ENCODE measurements around the gene ERCC3. TPM values are rescaled to one million over a fixed set of nuclear protein-coding genes. Genes with fewer than 3 reads are reported as not detected.
"Not testable (repeated sequence)": the region's sequence is repeated elsewhere in the genome, so short reads cannot be mapped to it uniquely, and the experiment has no call there.

ERCC3 gene
- total RNA-seq, 2 donors from 2014 or later: 33.5 to 43.5 TPM

GRCh38 chr2:127217470-127218325 is 76.2 kb downstream of the ERCC3 start:
- no peak for DNase-seq
- H3K4me1 Mint-ChIP-seq: peaks cover 14% of the 10 kb centered on the region
- peaks cover 8% of the 10 kb centered on the region for H3K36me3 Mint-ChIP-seq (ENCODE audit: low read depth)
- H3K9me3 ChIP-seq (ENCODE audit: control insufficient read depth, low read length, poor library complexity, severe bottlenecking): no peaks in the 10 kb centered on the region
- ATAC-seq: no peak
- no peak overlapping the region for H3K27ac Mint-ChIP-seq
- peak overlapping the region; percentile 61 for H3K4me3 Mint-ChIP-seq
- peaks cover 46% of the 10 kb centered on the region for H3K27me3 Mint-ChIP-seq

GRCh38 chr2:127216593-127216992 is 77.4 kb downstream of the ERCC3 start:
- no peak overlapping the region for H3K4me3 Mint-ChIP-seq
- ATAC-seq (no peak), DNase-seq (no peak)
- peaks cover 57% of the 10 kb centered on the region for H3K27me3 Mint-ChIP-seq
- H3K4me1 Mint-ChIP-seq: peaks cover 14% of the 10 kb centered on the region
- H3K27ac Mint-ChIP-seq: no peak overlapping the region
- peaks cover 8% of the 10 kb centered on the region for H3K36me3 Mint-ChIP-seq (ENCODE audit: low read depth)
- no peaks in the 10 kb centered on the region for H3K9me3 ChIP-seq (ENCODE audit: control insufficient read depth, low read length, poor library complexity, severe bottlenecking)

GRCh38 chr2:127216095-127216494 is 77.8 kb downstream of the ERCC3 start:
- Mint-ChIP-seq H3K4me3 (no peak overlapping the region), H3K4me1 (peaks cover 14% of the 10 kb centered on the region), H3K27ac (no peak overlapping the region), H3K27me3 (peaks cover 60% of the 10 kb centered on the region), H3K36me3 (ENCODE audit: low read depth) (peaks cover 8% of the 10 kb centered on the region)
- no peaks in the 10 kb centered on the region for H3K9me3 ChIP-seq (ENCODE audit: control insufficient read depth, low read length, poor library complexity, severe bottlenecking)
- DNase-seq (no peak), ATAC-seq (no peak)

DNA sequence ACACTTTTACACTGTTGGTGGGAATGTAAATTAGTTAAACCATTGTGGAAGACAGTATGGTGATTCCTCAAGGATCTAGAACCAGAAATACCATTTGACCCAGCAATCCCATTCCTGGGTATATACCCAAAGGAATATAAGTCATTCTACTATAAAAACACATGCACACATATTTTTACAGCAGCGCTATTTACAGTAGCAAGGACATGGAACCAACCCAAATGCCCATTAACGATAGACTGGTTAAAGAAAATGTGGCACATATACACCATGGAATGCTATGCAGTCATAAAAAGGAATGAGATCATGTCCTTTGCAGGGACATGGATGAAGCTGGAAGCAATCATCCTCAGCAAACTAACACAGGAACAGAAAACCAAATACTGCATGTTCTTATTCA is 79.7 kb downstream of the ERCC3 start:
- not testable (repeated sequence) for ATAC-seq; H3K4me3 Mint-ChIP-seq; H3K36me3 Mint-ChIP-seq (ENCODE audit: low read depth); H3K27ac Mint-ChIP-seq; DNase-seq; H3K9me3 ChIP-seq (ENCODE audit: control insufficient read depth, low read length, poor library complexity, severe bottlenecking); H3K4me1 Mint-ChIP-seq
- H3K27me3 Mint-ChIP-seq: peaks cover 65% of the 10 kb centered on the region

DNA sequence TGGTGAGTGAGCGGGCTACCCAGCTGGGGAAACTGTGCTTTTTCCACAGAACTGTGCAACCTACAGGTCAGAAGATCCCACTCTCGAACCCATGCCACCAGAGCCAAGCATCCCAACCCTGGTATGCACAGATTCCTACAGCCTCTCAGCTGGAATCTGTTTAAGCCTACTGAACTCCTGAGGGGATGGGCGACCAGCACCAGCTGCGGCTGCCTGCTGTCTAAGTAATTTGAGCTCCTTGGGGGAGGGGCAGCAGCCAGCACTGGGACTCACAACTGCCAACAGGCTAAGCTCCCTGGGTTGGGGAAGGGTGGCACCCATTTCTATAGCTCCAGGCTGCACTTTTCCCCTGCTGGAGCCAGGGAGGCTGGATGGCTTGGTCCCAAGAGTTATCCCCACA is 85.6 kb downstream of the ERCC3 start:
- DNase-seq: no peak
- no peaks in the 10 kb centered on the region for H3K9me3 ChIP-seq (ENCODE audit: control insufficient read depth, low read length, poor library complexity, severe bottlenecking)
- Mint-ChIP-seq H3K36me3 (ENCODE audit: low read depth) (peaks cover 3% of the 10 kb centered on the region), H3K4me1 (no peaks in the 10 kb centered on the region), H3K27me3 (peaks cover 71% of the 10 kb centered on the region), H3K27ac (no peak overlapping the region), H3K4me3 (no peak overlapping the region)
- no peak for ATAC-seq

Other genes with a start within 250 kb of the ERCC3 start
- gene BIN1, start 187.0 kb downstream of the ERCC3 start, total RNA-seq: 100 to 1,000 TPM; 132 to 133 TPM
- gene CYP27C1, start 73.8 kb downstream of the ERCC3 start, total RNA-seq: not detected
- gene MAP3K2, start 93.8 kb upstream of the ERCC3 start, total RNA-seq: 100 to 1,000 TPM in 1 of 2 donors, 10 to 100 TPM in 1; 91.0 to 100 TPM
- not detected for gene PROC, start 124.3 kb upstream of the ERCC3 start, total RNA-seq
- 10 to 100 TPM; 26.4 TPM for gene IWS1, start 232.3 kb upstream of the ERCC3 start, total RNA-seq
- under 1 TPM; 0.23 to 0.75 TPM for gene MYO7B, start 241.5 kb upstream of the ERCC3 start, total RNA-seq